PC-3 (cell line): ENCODE data around the gene PLEKHB2.

Source experiments
- CTCF ChIP-seq: fragments of 300-600 bp; sonication (generic); conservative IDR thresholded peaks from 2 replicates; pipeline ENCODE4 v1.5.1; 2017; ENCODE audit warnings: antibody characterized with exemption, low read depth, mild to moderate bottlenecking, low read length
- EZH2 ChIP-seq: fragments of 300-600 bp; sonication (generic); IDR thresholded peaks from one replicate; pipeline ENCODE4 v1.6.1; 2017; ENCODE audit warnings: antibody characterized with exemption, mild to moderate bottlenecking, low read length; ENCODE audit not compliant: unreplicated experiment

GRCh38 chr2:131058920-131059319, 46.2 kb upstream of the PLEKHB2 start:
- no peak for TF ChIP-seq CTCF
- TF ChIP-seq EZH2: no peak
